HCT116 (cell line): Measurements from ENCODE around the gene RAI1.
"Not testable (repeated sequence)": the region's sequence is repeated elsewhere in the genome, so short reads cannot be mapped to it uniquely, and the experiment has no call there.

Experiments used
- EGR1 ChIP-seq: IDR thresholded peaks from 2 replicates; pipeline ENCODE4 v1.6.1; 2012; ENCODE audit warnings: low read depth
- ELF1 ChIP-seq: IDR thresholded peaks from 2 replicates; pipeline ENCODE4 v1.6.1; 2012; ENCODE audit warnings: low read depth, borderline replicate concordance
- EZH2 ChIP-seq: fragments of 200-600 bp; sonication (generic); IDR thresholded peaks from 2 replicates; pipeline ENCODE4 v1.6.1; 2017; ENCODE audit warnings: antibody characterized with exemption, mixed run types
- JUND ChIP-seq: IDR thresholded peaks from 2 replicates; pipeline ENCODE4 v1.6.1; 2012
- POLR2A ChIP-seq: IDR thresholded peaks from 2 replicates; pipeline ENCODE4 v1.7.0; 2011; ENCODE audit warnings: borderline replicate concordance; ENCODE audit not compliant: insufficient read depth, insufficient read length; ENCODE audit errors: extremely low read depth
- POLR2AphosphoS5 ChIP-seq: IDR thresholded peaks from 2 replicates; pipeline ENCODE4 v1.6.1; 2011; ENCODE audit warnings: mild to moderate bottlenecking, low read depth, low read length, moderate library complexity
- SIN3A ChIP-seq: IDR thresholded peaks from 2 replicates; pipeline ENCODE4 v1.6.1; 2012; ENCODE audit warnings: low read depth
- SP1 ChIP-seq: IDR thresholded peaks from 2 replicates; pipeline ENCODE4 v1.6.1; 2012; ENCODE audit warnings: low read depth
- TCF7L2 ChIP-seq: IDR thresholded peaks from 2 replicates; pipeline ENCODE4 v1.7.0; 2011; ENCODE audit warnings: borderline replicate concordance, inconsistent platforms; ENCODE audit not compliant: insufficient read depth, insufficient read length; ENCODE audit errors: extremely low read depth
- YY1 ChIP-seq: IDR thresholded peaks from 2 replicates; pipeline ENCODE4 v1.6.1; 2011; ENCODE audit warnings: low read length, low read depth, moderate library complexity, mild to moderate bottlenecking; ENCODE audit not compliant: insufficient replicate concordance; ENCODE audit errors: extremely low read depth
- ZNF274 ChIP-seq: fragments of 200-500 bp; sonication (Bioruptor generic); IDR thresholded peaks from 2 replicates; pipeline ENCODE4 v1.6.1; 2014; ENCODE audit warnings: mild to moderate bottlenecking, low read depth, low read length, inconsistent platforms
- TF ChIP-seq, protein P1 (sequence below), 3 experiments: fragments of 200-600 bp in 1 of 3; sonication (generic) in 1 of 3; IDR thresholded peaks in 2 of 3; conservative IDR thresholded peaks in 1 of 3; 2 replicates each; pipeline ENCODE4 v1.5.1; 2012 to 2017; ENCODE audit warnings: low read depth in 2 of 3, low read length in 2 of 3, antibody characterized with exemption in 1 of 3, borderline replicate concordance in 1 of 3, control low read depth in 1 of 3, mild to moderate bottlenecking in 1 of 3, mixed read lengths in 1 of 3, mixed run types in 1 of 3, moderate library complexity in 1 of 3; ENCODE audit not compliant: insufficient read depth in 1 of 3
- TF ChIP-seq, protein P2 (sequence below): IDR thresholded peaks from 2 replicates; pipeline ENCODE4 v1.6.1; 2011; ENCODE audit warnings: mild to moderate bottlenecking, low read length, moderate library complexity; ENCODE audit not compliant: insufficient replicate concordance; ENCODE audit errors: extremely low read depth
- TF ChIP-seq, protein P3 (sequence below): IDR thresholded peaks from 2 replicates; pipeline ENCODE4 v1.6.1; 2012; ENCODE audit warnings: low read depth

- TF ChIP-seq POLR2A, POLR2AphosphoS5, SP1, SIN3A, YY1, JUND, EGR1, ELF1, EZH2, TCF7L2, ZNF274: not testable (repeated sequence)
- TF ChIP-seq, protein P1, sequence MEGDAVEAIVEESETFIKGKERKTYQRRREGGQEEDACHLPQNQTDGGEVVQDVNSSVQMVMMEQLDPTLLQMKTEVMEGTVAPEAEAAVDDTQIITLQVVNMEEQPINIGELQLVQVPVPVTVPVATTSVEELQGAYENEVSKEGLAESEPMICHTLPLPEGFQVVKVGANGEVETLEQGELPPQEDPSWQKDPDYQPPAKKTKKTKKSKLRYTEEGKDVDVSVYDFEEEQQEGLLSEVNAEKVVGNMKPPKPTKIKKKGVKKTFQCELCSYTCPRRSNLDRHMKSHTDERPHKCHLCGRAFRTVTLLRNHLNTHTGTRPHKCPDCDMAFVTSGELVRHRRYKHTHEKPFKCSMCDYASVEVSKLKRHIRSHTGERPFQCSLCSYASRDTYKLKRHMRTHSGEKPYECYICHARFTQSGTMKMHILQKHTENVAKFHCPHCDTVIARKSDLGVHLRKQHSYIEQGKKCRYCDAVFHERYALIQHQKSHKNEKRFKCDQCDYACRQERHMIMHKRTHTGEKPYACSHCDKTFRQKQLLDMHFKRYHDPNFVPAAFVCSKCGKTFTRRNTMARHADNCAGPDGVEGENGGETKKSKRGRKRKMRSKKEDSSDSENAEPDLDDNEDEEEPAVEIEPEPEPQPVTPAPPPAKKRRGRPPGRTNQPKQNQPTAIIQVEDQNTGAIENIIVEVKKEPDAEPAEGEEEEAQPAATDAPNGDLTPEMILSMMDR (IDR thresholded peaks at IDR 0.05 in 2 of 3, conservative IDR thresholded peaks at IDR 0.05 in 1 of 3; ENCODE audit: borderline replicate concordance in 1 of 3, insufficient read depth in 1 of 3, low read depth in 2 of 3, low read length in 2 of 3) = not testable (repeated sequence)
- TF ChIP-seq, protein P2, sequence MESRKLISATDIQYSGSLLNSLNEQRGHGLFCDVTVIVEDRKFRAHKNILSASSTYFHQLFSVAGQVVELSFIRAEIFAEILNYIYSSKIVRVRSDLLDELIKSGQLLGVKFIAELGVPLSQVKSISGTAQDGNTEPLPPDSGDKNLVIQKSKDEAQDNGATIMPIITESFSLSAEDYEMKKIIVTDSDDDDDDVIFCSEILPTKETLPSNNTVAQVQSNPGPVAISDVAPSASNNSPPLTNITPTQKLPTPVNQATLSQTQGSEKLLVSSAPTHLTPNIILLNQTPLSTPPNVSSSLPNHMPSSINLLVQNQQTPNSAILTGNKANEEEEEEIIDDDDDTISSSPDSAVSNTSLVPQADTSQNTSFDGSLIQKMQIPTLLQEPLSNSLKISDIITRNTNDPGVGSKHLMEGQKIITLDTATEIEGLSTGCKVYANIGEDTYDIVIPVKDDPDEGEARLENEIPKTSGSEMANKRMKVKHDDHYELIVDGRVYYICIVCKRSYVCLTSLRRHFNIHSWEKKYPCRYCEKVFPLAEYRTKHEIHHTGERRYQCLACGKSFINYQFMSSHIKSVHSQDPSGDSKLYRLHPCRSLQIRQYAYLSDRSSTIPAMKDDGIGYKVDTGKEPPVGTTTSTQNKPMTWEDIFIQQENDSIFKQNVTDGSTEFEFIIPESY = not testable (repeated sequence)
- TF ChIP-seq, protein P3, sequence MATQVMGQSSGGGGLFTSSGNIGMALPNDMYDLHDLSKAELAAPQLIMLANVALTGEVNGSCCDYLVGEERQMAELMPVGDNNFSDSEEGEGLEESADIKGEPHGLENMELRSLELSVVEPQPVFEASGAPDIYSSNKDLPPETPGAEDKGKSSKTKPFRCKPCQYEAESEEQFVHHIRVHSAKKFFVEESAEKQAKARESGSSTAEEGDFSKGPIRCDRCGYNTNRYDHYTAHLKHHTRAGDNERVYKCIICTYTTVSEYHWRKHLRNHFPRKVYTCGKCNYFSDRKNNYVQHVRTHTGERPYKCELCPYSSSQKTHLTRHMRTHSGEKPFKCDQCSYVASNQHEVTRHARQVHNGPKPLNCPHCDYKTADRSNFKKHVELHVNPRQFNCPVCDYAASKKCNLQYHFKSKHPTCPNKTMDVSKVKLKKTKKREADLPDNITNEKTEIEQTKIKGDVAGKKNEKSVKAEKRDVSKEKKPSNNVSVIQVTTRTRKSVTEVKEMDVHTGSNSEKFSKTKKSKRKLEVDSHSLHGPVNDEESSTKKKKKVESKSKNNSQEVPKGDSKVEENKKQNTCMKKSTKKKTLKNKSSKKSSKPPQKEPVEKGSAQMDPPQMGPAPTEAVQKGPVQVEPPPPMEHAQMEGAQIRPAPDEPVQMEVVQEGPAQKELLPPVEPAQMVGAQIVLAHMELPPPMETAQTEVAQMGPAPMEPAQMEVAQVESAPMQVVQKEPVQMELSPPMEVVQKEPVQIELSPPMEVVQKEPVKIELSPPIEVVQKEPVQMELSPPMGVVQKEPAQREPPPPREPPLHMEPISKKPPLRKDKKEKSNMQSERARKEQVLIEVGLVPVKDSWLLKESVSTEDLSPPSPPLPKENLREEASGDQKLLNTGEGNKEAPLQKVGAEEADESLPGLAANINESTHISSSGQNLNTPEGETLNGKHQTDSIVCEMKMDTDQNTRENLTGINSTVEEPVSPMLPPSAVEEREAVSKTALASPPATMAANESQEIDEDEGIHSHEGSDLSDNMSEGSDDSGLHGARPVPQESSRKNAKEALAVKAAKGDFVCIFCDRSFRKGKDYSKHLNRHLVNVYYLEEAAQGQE = not testable (repeated sequence)
Observed at GRCh38 chr17:17645148-17645547, 36.1 kb upstream of the RAI1 start.
